Endothelial cell (in vitro differentiated cells): ENCODE data around the gene CC2D2A. TPM values are rescaled to one million over a fixed set of nuclear protein-coding genes. Genes with fewer than 3 reads are reported as not detected.
A peak's percentile ranks its signal among the peaks of the same experiment; 100 is the strongest.

Source experiments
- DNase-seq: peaks from one replicate; pipeline ENCODE4 v3.0.0; 2021; ENCODE audit warnings: low spot score
- H3K27ac Mint-ChIP-seq: one replicate; pipeline ENCODE4 v1.8.0; 2021; ENCODE audit warnings: mixed read lengths, inconsistent platforms; ENCODE audit not compliant: unreplicated experiment
- H3K27me3 Mint-ChIP-seq: one replicate; pipeline ENCODE4 v1.8.0; 2021; ENCODE audit warnings: mild to moderate bottlenecking, moderate library complexity, mixed read lengths, inconsistent platforms; ENCODE audit not compliant: unreplicated experiment
- H3K36me3 Mint-ChIP-seq: one replicate; pipeline ENCODE4 v1.8.0; 2021; ENCODE audit warnings: mild to moderate bottlenecking, low read depth, mixed read lengths, inconsistent platforms; ENCODE audit not compliant: unreplicated experiment
- H3K4me1 Mint-ChIP-seq: one replicate; pipeline ENCODE4 v1.8.0; 2021; ENCODE audit warnings: mild to moderate bottlenecking, mixed read lengths, inconsistent platforms; ENCODE audit not compliant: unreplicated experiment
- H3K4me3 Mint-ChIP-seq: one replicate; pipeline ENCODE4 v1.8.0; 2021; ENCODE audit warnings: mild to moderate bottlenecking, mixed read lengths, inconsistent platforms; ENCODE audit not compliant: unreplicated experiment
- H3K9me3 Mint-ChIP-seq: one replicate; pipeline ENCODE4 v1.8.0; 2021; ENCODE audit warnings: mixed read lengths, inconsistent platforms; ENCODE audit not compliant: unreplicated experiment
- total RNA-seq: library from RNA; stranded (reverse); fragmentation: NEBNext Ultra II Directional; extraction: Animal tissue kit (Norgen Biotek cat#: 25700); gene quantifications from one replicate; pipeline ENCODE4 v1.2.1, GENCODE V29; 2021; ENCODE audit not compliant: unreplicated experiment
- TF ChIP-seq, protein P1 (sequence below): fragments of 200-600 bp; sonication (generic); IDR thresholded peaks from one replicate; pipeline ENCODE4 v1.5.0; 2021; ENCODE audit warnings: antibody characterized with exemption; ENCODE audit not compliant: unreplicated experiment

Gene CC2D2A
- total RNA-seq, 1 donor from 2014 or later, result 43.0 TPM

- H3K4me3 Mint-ChIP-seq, result no peak overlapping the region
- no peaks in the 10 kb centered on the region for H3K27me3 Mint-ChIP-seq
- no peaks in the 10 kb centered on the region for H3K4me1 Mint-ChIP-seq
- H3K36me3 Mint-ChIP-seq, result peaks cover 14% of the 10 kb centered on the region
- DNase-seq, result no peak
- TF ChIP-seq, protein P1, sequence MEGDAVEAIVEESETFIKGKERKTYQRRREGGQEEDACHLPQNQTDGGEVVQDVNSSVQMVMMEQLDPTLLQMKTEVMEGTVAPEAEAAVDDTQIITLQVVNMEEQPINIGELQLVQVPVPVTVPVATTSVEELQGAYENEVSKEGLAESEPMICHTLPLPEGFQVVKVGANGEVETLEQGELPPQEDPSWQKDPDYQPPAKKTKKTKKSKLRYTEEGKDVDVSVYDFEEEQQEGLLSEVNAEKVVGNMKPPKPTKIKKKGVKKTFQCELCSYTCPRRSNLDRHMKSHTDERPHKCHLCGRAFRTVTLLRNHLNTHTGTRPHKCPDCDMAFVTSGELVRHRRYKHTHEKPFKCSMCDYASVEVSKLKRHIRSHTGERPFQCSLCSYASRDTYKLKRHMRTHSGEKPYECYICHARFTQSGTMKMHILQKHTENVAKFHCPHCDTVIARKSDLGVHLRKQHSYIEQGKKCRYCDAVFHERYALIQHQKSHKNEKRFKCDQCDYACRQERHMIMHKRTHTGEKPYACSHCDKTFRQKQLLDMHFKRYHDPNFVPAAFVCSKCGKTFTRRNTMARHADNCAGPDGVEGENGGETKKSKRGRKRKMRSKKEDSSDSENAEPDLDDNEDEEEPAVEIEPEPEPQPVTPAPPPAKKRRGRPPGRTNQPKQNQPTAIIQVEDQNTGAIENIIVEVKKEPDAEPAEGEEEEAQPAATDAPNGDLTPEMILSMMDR, result no peak
- H3K9me3 Mint-ChIP-seq, result no peaks in the 10 kb centered on the region
- H3K27ac Mint-ChIP-seq, result no peak overlapping the region
Observed at GRCh38 chr4:15585331-15585730, 115.6 kb downstream of the CC2D2A start.

GRCh38 chr4:15586066-15586465, 116.4 kb downstream of the CC2D2A start:
- Mint-ChIP-seq H3K4me3 (no peak overlapping the region), H3K27me3 (no peaks in the 10 kb centered on the region), H3K27ac (no peak overlapping the region), H3K36me3 (peaks cover 14% of the 10 kb centered on the region), H3K4me1 (no peaks in the 10 kb centered on the region), H3K9me3 (no peaks in the 10 kb centered on the region)
- no peak for DNase-seq
- TF ChIP-seq, protein P1, result no peak

GRCh38 chr4:15587649-15588048, 118.0 kb downstream of the CC2D2A start:
- Mint-ChIP-seq H3K4me3 (peak overlapping the region; percentile 35), H3K4me1 (no peaks in the 10 kb centered on the region), H3K27me3 (no peaks in the 10 kb centered on the region), H3K9me3 (no peaks in the 10 kb centered on the region), H3K36me3 (peaks cover 14% of the 10 kb centered on the region), H3K27ac (no peak overlapping the region)
- TF ChIP-seq, protein P1, result no peak
- DNase-seq, result no peak

DNA sequence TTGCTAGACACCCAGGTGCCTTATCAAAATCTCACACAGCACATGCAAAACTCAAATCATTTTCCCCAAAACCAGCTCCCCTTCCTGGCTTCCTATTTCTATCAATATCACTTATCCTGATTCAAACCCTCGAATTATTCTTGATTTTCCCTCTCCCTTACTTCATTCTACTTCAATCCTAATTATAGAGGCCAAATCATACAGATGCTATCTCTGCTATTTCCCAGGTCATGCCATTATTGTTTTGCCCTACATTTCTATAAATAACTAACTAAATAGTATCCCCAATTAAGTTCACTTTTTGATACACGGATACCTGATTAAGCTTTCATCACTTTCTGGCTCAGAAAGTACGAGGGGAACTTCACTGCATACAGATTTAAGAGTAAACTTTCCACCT, 123.1 kb downstream of the CC2D2A start:
- TF ChIP-seq, protein P1, result no peak
- Mint-ChIP-seq H3K27me3 (no peaks in the 10 kb centered on the region), H3K36me3 (peaks cover 8% of the 10 kb centered on the region), H3K27ac (no peak overlapping the region), H3K4me3 (no peak overlapping the region), H3K4me1 (no peaks in the 10 kb centered on the region), H3K9me3 (no peaks in the 10 kb centered on the region)
- DNase-seq, result no peak

GRCh38 chr4:15598644-15599043, 129.0 kb downstream of the CC2D2A start:
- Mint-ChIP-seq H3K36me3 (peaks cover 17% of the 10 kb centered on the region), H3K4me1 (no peaks in the 10 kb centered on the region), H3K27ac (no peak overlapping the region), H3K27me3 (no peaks in the 10 kb centered on the region), H3K4me3 (no peak overlapping the region), H3K9me3 (no peaks in the 10 kb centered on the region)
- TF ChIP-seq, protein P1, result no peak
- DNase-seq, result no peak
